Measurements from ENCODE around the gene ATF6. TPM values are rescaled to one million over a fixed set of nuclear protein-coding genes. Genes with fewer than 3 reads are reported as not detected.

Gene ATF6
- total and polyA plus RNA-seq, 9 of the 15 experiments (the other 6 are each of a cell fraction or from before 2014, with no cell fraction given), result 11.7 to 32.4 (median 20.4) TPM

- TF ChIP-seq MBD2 (IDR thresholded peaks at IDR 0.05; ENCODE audit: borderline replicate concordance, low read depth) (no peak), FIP1L1 (IDR thresholded peaks at IDR 0.05; ENCODE audit: low read depth, low read length, poor library complexity, severe bottlenecking) (peak; percentile 54), NFRKB (IDR thresholded peaks at IDR 0.05; ENCODE audit: low read depth) (peak; percentile 56; the same call in 1 of the 2 replicates), E2F3 (CRISPR knock-in tag; IDR thresholded peaks at IDR 0.05) (no peak), PREB (CRISPR knock-in tag; IDR thresholded peaks at IDR 0.05) (no peak), CBX5 (IDR thresholded peaks at IDR 0.05; ENCODE audit: borderline replicate concordance, low read depth) (no peak), ILK (tag; IDR thresholded peaks at IDR 0.05; ENCODE audit: borderline replicate concordance, low read depth) (no peak), MYC (IDR thresholded peaks at IDR 0.05; ENCODE audit: low read depth, low read length) (no peak), MYC (CRISPR knock-in tag; IDR thresholded peaks at IDR 0.05; ENCODE audit: borderline replicate concordance, low read depth) (0 out of 2 replicates have a peak, but pooled peaks have one; percentile 8), NUFIP1 (IDR thresholded peaks at IDR 0.05; ENCODE audit: partially characterized antibody) (no peak), ZNF41 (CRISPR knock-in tag; conservative IDR thresholded peaks at IDR 0.05) (no peak), SIRT6 (IDR thresholded peaks at IDR 0.05; ENCODE audit: low read depth, low read length) (no peak), NELFE (IDR thresholded peaks at IDR 0.05; ENCODE audit: insufficient read depth, insufficient read length) (no peak), RBFOX2 (IDR thresholded peaks at IDR 0.05; ENCODE audit: low read depth, low read length) (peak; percentile 93), RB1 (IDR thresholded peaks at IDR 0.05; ENCODE audit: low read depth) (0 out of 2 replicates have a peak, but pooled peaks have one; percentile 6), MAFF (IDR thresholded peaks at IDR 0.05; ENCODE audit: low read length) (no peak), ZFPM2 (CRISPR knock-in tag; IDR thresholded peaks at IDR 0.05) (no peak), ZNF398 (CRISPR knock-in tag; IDR thresholded peaks at IDR 0.05) (no peak)
- TF ChIP-seq, protein P1, sequence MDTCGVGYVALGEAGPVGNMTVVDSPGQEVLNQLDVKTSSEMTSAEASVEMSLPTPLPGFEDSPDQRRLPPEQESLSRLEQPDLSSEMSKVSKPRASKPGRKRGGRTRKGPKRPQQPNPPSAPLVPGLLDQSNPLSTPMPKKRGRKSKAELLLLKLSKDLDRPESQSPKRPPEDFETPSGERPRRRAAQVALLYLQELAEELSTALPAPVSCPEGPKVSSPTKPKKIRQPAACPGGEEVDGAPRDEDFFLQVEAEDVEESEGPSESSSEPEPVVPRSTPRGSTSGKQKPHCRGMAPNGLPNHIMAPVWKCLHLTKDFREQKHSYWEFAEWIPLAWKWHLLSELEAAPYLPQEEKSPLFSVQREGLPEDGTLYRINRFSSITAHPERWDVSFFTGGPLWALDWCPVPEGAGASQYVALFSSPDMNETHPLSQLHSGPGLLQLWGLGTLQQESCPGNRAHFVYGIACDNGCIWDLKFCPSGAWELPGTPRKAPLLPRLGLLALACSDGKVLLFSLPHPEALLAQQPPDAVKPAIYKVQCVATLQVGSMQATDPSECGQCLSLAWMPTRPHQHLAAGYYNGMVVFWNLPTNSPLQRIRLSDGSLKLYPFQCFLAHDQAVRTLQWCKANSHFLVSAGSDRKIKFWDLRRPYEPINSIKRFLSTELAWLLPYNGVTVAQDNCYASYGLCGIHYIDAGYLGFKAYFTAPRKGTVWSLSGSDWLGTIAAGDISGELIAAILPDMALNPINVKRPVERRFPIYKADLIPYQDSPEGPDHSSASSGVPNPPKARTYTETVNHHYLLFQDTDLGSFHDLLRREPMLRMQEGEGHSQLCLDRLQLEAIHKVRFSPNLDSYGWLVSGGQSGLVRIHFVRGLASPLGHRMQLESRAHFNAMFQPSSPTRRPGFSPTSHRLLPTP (IDR thresholded peaks at IDR 0.05; ENCODE audit: borderline replicate concordance, extremely low read depth, insufficient read length), result no peak
- TF ChIP-seq, protein P2, sequence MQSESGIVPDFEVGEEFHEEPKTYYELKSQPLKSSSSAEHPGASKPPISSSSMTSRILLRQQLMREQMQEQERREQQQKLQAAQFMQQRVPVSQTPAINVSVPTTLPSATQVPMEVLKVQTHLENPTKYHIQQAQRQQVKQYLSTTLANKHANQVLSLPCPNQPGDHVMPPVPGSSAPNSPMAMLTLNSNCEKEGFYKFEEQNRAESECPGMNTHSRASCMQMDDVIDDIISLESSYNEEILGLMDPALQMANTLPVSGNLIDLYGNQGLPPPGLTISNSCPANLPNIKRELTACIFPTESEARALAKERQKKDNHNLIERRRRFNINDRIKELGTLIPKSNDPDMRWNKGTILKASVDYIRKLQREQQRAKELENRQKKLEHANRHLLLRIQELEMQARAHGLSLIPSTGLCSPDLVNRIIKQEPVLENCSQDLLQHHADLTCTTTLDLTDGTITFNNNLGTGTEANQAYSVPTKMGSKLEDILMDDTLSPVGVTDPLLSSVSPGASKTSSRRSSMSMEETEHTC (IDR thresholded peaks at IDR 0.05), result no peak
Measured at GRCh38 chr1:161727256-161727924, 38.7 kb upstream of the ATF6 start (continued).
